CD14-positive monocyte (primary cell): ENCODE measurements around the gene C5orf15. TPM values are rescaled to one million over a fixed set of nuclear protein-coding genes. Genes with fewer than 3 reads are reported as not detected.
"Not testable (repeated sequence)": the region's sequence is repeated elsewhere in the genome, so short reads cannot be mapped to it uniquely, and the experiment has no call there.

Experiments used
- DNase-seq, 3 donors: peaks; one replicate each; pipeline ENCODE4 v3.0.0-alpha.2; 2011 to 2022
- H2AFZ ChIP-seq: 2 replicates; pipeline ENCODE4 v1.6.0; 2012; ENCODE audit warnings: mild to moderate bottlenecking, low read depth, low read length, inconsistent platforms; ENCODE audit not compliant: insufficient read depth, poor library complexity, severe bottlenecking
- H3K27ac ChIP-seq, 2 donors: 1 replicate in 1 of 2; 2 replicates in 1 of 2; pipeline ENCODE4 v1.5.1; 2012 to 2013; ENCODE audit warnings: low read length in 2 of 2, control low read depth in 1 of 2, inconsistent platforms in 1 of 2, low read depth in 1 of 2, mild to moderate bottlenecking in 1 of 2
- H3K27me3 ChIP-seq, 2 donors: one replicate each; pipeline versions ENCODE4 v1.6.0 to v1.6.1; 2011 to 2013; ENCODE audit warnings: low read length in 2 of 2; ENCODE audit not compliant: control insufficient read depth in 2 of 2, insufficient read depth in 2 of 2
- H3K36me3 ChIP-seq, 2 donors: replicated peaks in 1 of 2; 1 replicate in 1 of 2; 2 replicates in 1 of 2; pipeline versions ENCODE4 v1.5.1 to v1.6.1; 2012 to 2013; ENCODE audit warnings: low read length in 2 of 2, control low read depth in 1 of 2, inconsistent platforms in 1 of 2, mild to moderate bottlenecking in 1 of 2; ENCODE audit not compliant: insufficient read depth in 2 of 2, control insufficient read depth in 1 of 2
- H3K4me1 ChIP-seq, 2 donors: 1 replicate in 1 of 2; 2 replicates in 1 of 2; pipeline versions ENCODE4 v1.5.1 to v1.6.1; 2012 to 2013; ENCODE audit warnings: low read length in 2 of 2, control low read depth in 1 of 2, inconsistent platforms in 1 of 2, mild to moderate bottlenecking in 1 of 2, moderate library complexity in 1 of 2; ENCODE audit not compliant: insufficient read depth in 2 of 2, control insufficient read depth in 1 of 2
- H3K4me2 ChIP-seq: replicated peaks from 2 replicates; pipeline ENCODE3; 2012; ENCODE audit warnings: low read length, moderate library complexity, mild to moderate bottlenecking; ENCODE audit not compliant: poor library complexity, severe bottlenecking; ENCODE audit errors: extremely low read depth
- H3K4me3 ChIP-seq, 3 experiments: fragments of 200-600 bp in 1 of 3; sonication (generic) in 1 of 3; replicated peaks in 1 of 3; 1 replicate in 2 of 3; 2 replicates in 1 of 3; pipeline ENCODE4 v1.5.1; 2011 to 2013; ENCODE audit warnings: low read length in 3 of 3, mild to moderate bottlenecking in 3 of 3, control low read depth in 2 of 3, low read depth in 2 of 3, inconsistent platforms in 1 of 3, moderate library complexity in 1 of 3
- H3K79me2 ChIP-seq: 2 replicates; pipeline ENCODE4 v1.6.0; 2012; ENCODE audit warnings: mild to moderate bottlenecking, control low read depth, inconsistent platforms, low read length, moderate library complexity; ENCODE audit not compliant: insufficient read depth
- H3K9ac ChIP-seq: 2 replicates; pipeline ENCODE4 v1.6.0; 2017; ENCODE audit warnings: low read length, mild to moderate bottlenecking; ENCODE audit not compliant: insufficient read depth, poor library complexity, severe bottlenecking
- H3K9me3 ChIP-seq, 2 donors: replicated peaks in 1 of 2; 1 replicate in 1 of 2; 2 replicates in 1 of 2; pipeline versions ENCODE4 v1.5.1 to v1.6.1; 2012 to 2013; ENCODE audit warnings: low read length in 2 of 2, control low read depth in 1 of 2; ENCODE audit not compliant: control insufficient read depth in 1 of 2, insufficient read depth in 1 of 2
- H4K20me1 ChIP-seq: 2 replicates; pipeline ENCODE4 v1.6.0; 2012; ENCODE audit warnings: mild to moderate bottlenecking, low read length, control low read depth, moderate library complexity; ENCODE audit not compliant: insufficient read depth
- H3K27ac Mint-ChIP-seq, 7 donors: one replicate each; pipeline ENCODE4 v1.8.0; 2020; ENCODE audit warnings: mild to moderate bottlenecking in 7 of 7, mixed read lengths in 7 of 7, moderate library complexity in 6 of 7, inconsistent platforms in 2 of 7
- H3K27me3 Mint-ChIP-seq, 3 donors: one replicate each; pipeline ENCODE4 v1.8.0; 2021 to 2022; ENCODE audit warnings: low read depth in 3 of 3, mild to moderate bottlenecking in 3 of 3, mixed read lengths in 3 of 3, moderate library complexity in 3 of 3, inconsistent platforms in 1 of 3
- H3K36me3 Mint-ChIP-seq, 2 donors: one replicate each; pipeline ENCODE4 v1.8.0; 2020; ENCODE audit warnings: mixed read lengths in 2 of 2, inconsistent platforms in 1 of 2, mild to moderate bottlenecking in 1 of 2
- H3K4me1 Mint-ChIP-seq: one replicate; pipeline ENCODE4 v1.8.0; 2020; ENCODE audit warnings: mild to moderate bottlenecking, mixed read lengths
- H3K4me3 Mint-ChIP-seq, 2 donors: one replicate each; pipeline ENCODE4 v1.8.0; 2020; ENCODE audit warnings: mild to moderate bottlenecking in 2 of 2, mixed read lengths in 2 of 2, moderate library complexity in 1 of 2
- H3K9me3 Mint-ChIP-seq, 7 donors: one replicate each; pipeline ENCODE4 v1.8.0; 2020 to 2022; ENCODE audit warnings: mixed read lengths in 7 of 7, mild to moderate bottlenecking in 6 of 7, moderate library complexity in 6 of 7, inconsistent platforms in 2 of 7
- CTCF ChIP-seq: fragments of 200-600 bp; IDR thresholded peaks from one replicate; pipeline ENCODE4 v1.8.0; 2022; ENCODE audit warnings: antibody characterized with exemption, mild to moderate bottlenecking
- WGBS: methylation state at CpG from one replicate; pipeline ENCODE4 v1.1.5; 2013; ENCODE audit warnings: missing lambda C conversion rate; ENCODE audit not compliant: insufficient coverage; 5-methylcytosine and 5-hydroxymethylcytosine counted together
- intact Hi-C, 2 donors: fragments of 100-400 bp; cut with micrococcal nuclease; formaldehyde crosslinking; loops; one replicate each; pipeline versions ENCODE4 v1.15.0 to v1.15.1; 2023
- polyA plus RNA-seq, 3 donors: library from polyadenylated mRNA; depleted of rRNA in 1 of 3; unstranded in 2 of 3; stranded (reverse) in 1 of 3; fragments of 300-500 nt in 2 of 3; fragments of >200 nt in 1 of 3; fragmentation: Illumina TruSeq in 2 of 3; gene quantifications; 1 replicate in 2 of 3; 2 replicates in 1 of 3; pipeline ENCODE4 v1.2.3, GENCODE V29; 2012 to 2021

Gene C5orf15
- polyA plus RNA-seq, 3 donors = 38.0 to 59.2 (median 46.9) TPM

GRCh38 chr5:133957591-133957990 lies 10.8 kb downstream of the C5orf15 start:
- no peaks in the 10 kb centered on the region for H3K4me1 ChIP-seq
- no peak for TF ChIP-seq CTCF
- intact Hi-C loops = no loop called here
- no peak overlapping the region for H3K27ac ChIP-seq
- 0% methylated on average over 1 of the region's 1 CpG for WGBS
- Mint-ChIP-seq H3K4me3 (no peak overlapping the region), H3K27ac (no peak overlapping the region), H3K9me3 (peaks cover 0 to 4% (median 0%) of the 10 kb centered on the region in 7 donors), H3K36me3 (peaks cover 40 to 56% of the 10 kb centered on the region in 2 donors), H3K27me3 (no peaks in the 10 kb centered on the region), H3K4me1 (peaks cover 9% of the 10 kb centered on the region)
- no peak overlapping the region for H2AFZ ChIP-seq
- peaks cover 12% of the 10 kb centered on the region for H3K79me2 ChIP-seq
- H3K36me3 ChIP-seq = peaks cover 34 to 61% of the 10 kb centered on the region in 2 donors
- H3K9ac ChIP-seq = no peak overlapping the region
- H4K20me1 ChIP-seq = no peaks in the 10 kb centered on the region
- no peak overlapping the region for H3K4me2 ChIP-seq
- H3K27me3 ChIP-seq = no peaks in the 10 kb centered on the region
- no peak overlapping the region for H3K4me3 ChIP-seq
- DNase-seq = no peak
- H3K9me3 ChIP-seq = no peaks in the 10 kb centered on the region

- Histone ChIP-seq H3K27ac (no peak overlapping the region), H2AFZ (no peak overlapping the region), H3K9me3 (no peaks in the 10 kb centered on the region), H3K4me2 (no peak overlapping the region), H3K4me1 (no peaks in the 10 kb centered on the region), H3K9ac (no peak overlapping the region), H3K36me3 (peaks cover 34 to 61% of the 10 kb centered on the region in 2 donors), H3K27me3 (no peaks in the 10 kb centered on the region), H3K4me3 (no peak overlapping the region), H3K79me2 (peaks cover 7% of the 10 kb centered on the region), H4K20me1 (no peaks in the 10 kb centered on the region)
- peaks cover 40 to 56% of the 10 kb centered on the region in 2 donors for H3K36me3 Mint-ChIP-seq
- 93% methylated on average over 2 of the region's 4 CpGs for WGBS
- H3K4me3 Mint-ChIP-seq = no peak overlapping the region
- no peaks in the 10 kb centered on the region for H3K27me3 Mint-ChIP-seq
- H3K4me1 Mint-ChIP-seq = peaks cover 4% of the 10 kb centered on the region
- intact Hi-C loops = no loop called here
- H3K27ac Mint-ChIP-seq = no peak overlapping the region
- no peak for DNase-seq
- no peak for TF ChIP-seq CTCF
- peaks cover 0 to 4% (median 0%) of the 10 kb centered on the region in 7 donors for H3K9me3 Mint-ChIP-seq
Measured at GRCh38 chr5:133957080-133957479, 11.3 kb downstream of the C5orf15 start.

GRCh38 chr5:133956196-133956595 lies 12.2 kb downstream of the C5orf15 start:
- intact Hi-C loops, H3K9me3 ChIP-seq, H3K27ac ChIP-seq, H3K4me1 ChIP-seq, H2AFZ ChIP-seq, H3K27ac Mint-ChIP-seq, H3K4me3 ChIP-seq, H3K4me2 ChIP-seq, H3K4me3 Mint-ChIP-seq, H3K4me1 Mint-ChIP-seq, DNase-seq, H3K27me3 Mint-ChIP-seq, H3K79me2 ChIP-seq, H4K20me1 ChIP-seq, H3K9me3 Mint-ChIP-seq, H3K27me3 ChIP-seq, H3K9ac ChIP-seq: not testable (repeated sequence)
- WGBS = no CpG with 5 or more reads among the region's 1 CpG
- H3K36me3 ChIP-seq = peaks cover 34 to 61% of the 10 kb centered on the region in 2 donors
- peaks cover 40 to 56% of the 10 kb centered on the region in 2 donors for H3K36me3 Mint-ChIP-seq
